ENCODE data around the gene PAQR3.
"Not testable (repeated sequence)": the region's sequence is repeated elsewhere in the genome, so short reads cannot be mapped to it uniquely, and the experiment has no call there.

Gene PAQR3

DNA sequence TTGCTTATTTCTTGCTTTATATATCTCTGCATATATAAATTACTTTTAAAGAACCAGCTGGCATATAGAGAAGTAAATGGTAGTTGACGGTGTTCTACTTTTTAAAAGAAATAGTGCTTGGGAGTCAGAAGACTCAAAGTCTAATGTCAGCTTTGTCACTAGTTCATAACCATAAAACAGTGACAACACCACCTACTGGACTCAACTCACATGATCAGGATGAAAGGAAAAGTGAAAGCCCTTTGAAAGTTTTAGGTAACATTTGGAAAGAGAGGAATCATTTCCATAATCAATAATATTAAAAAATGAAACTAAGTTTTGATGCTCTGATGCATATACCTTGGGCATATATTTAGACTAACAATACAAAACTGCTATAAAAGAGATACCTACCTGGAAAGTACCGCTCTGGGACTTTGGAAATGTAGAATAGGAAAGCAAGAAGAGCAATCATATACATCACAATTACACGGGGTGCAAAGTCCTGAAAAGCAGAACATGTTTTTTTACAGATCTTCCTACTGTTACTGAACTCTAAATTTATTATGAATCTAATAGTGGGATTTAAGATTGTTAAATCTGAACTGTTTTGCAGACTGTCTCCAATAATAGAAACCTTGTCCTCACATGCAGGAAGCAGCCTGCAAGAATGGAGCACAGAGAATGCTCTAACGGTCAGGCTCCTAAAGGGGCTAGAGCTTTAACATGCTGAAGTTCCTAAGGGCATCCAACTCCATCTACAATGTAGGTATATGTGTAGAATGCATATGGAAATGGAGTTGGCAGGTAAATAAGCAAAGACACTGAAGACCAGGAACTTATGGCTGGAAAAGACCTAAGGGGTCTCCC lies 15.6 kb downstream of the PAQR3 start:
- no peak for DNase-seq

DNA sequence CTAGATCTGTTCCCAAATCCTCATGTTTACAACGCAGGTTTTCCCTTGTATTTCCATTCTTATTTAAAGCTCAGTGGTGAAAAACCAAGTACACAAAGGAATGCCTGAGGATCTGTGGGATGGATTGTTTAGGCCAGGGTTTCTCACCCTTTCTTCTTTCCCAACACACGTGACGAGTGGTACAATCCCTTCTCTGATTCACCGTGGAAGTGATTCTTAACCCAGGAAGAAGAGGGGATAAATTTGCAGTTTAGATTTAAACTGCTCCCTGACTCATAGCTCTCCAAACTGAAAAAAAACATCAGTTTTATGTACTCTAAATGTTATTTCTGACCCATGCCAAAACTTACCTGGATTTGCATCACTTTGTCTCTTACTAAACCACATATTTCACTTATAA lies 17.0 kb downstream of the PAQR3 start:
- no peak for DNase-seq

DNA sequence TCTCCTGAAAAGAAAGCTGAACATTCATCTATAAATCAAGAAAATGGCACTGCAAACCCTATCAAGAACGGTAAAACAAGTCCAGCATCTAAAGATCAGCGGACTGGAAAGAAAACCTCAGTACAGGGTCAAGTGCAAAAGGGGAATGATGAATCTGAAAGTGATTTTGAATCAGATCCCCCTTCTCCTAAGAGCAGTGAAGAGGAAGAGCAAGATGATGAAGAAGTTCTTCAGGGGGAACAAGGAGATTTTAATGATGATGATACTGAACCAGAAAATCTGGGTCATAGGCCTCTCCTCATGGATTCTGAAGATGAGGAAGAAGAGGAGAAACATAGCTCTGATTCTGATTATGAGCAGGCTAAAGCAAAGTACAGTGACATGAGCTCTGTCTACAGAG lies 28.6 kb downstream of the PAQR3 start:
- no peak for DNase-seq

DNA sequence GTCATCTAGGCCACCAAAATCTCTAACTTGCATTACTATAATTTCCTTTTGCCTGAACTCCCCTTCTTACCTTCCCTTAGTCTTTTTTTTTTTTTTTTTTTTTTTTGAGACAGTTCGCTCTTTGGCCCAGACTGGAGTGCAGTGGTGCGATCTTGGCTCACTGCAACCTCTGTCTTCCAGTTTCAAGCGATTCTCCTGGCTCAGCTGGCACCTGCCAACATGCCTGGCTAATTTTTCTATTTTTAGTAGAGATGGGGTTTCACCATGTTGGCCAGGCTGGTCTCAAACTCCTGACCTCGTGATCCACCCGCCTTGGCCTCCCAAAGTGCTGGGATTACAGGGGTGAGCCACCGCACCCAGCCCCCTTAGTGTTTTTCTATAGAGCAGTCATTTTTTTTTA lies 30.3 kb downstream of the PAQR3 start:
- DNase-seq: not testable (repeated sequence)

DNA sequence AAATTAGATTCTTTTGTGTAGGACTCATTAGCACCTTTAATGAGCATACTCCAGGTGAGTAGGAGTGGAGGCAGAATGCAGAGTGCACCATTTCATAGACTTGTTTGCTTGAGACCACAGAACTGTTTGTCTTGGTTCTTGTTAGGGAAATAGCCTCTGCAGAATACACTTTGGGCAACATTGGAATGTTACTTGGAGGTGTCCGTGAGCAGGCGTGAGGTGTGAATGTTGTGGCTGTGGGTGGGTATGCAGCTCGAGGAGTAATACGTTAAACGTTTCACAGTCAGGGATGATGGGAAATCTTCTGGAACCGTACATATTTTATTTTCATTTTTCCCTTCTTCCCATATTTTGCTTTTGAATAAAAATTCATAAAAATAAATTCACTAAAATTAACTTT lies 31.6 kb downstream of the PAQR3 start:
- DNase-seq: no peak

DNA sequence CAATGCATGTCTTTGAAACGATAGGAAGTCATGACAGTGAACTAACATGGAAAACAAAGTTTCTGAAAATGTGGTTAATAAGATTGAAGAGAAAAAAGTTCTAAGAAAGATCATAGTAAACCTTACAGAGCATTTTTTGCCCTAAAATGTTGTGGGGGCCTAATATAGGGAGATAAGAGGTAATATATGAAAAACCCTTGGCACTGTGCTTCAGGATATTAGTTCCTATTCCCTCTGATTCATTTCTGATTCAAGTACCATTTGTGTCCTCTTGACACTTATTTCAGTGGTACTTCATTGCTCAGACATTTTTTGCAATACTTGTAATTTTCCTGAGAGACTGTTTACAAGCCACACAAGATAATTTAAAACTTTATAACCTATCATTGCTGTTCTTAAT lies 35.1 kb downstream of the PAQR3 start:
- DNase-seq: no peak

DNA sequence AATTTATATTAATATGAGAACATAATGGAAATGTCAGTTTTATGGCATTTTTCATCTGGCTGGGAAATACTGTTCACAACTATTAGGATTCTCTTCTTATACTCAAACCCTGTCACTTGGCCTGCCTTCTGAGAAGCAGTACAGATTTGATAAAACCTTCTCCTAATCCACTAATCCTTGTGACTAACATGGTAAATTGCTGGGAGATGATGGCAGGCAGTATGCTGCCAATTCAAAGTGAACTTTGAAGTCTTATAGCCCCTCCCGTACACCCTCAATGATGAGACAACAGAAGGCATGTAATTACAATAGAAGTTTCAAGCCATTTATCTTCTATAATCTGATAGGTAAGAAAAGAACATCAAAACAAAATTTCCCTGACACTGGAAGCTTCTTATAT lies 36.9 kb downstream of the PAQR3 start:
- DNase-seq: no peak

DNA sequence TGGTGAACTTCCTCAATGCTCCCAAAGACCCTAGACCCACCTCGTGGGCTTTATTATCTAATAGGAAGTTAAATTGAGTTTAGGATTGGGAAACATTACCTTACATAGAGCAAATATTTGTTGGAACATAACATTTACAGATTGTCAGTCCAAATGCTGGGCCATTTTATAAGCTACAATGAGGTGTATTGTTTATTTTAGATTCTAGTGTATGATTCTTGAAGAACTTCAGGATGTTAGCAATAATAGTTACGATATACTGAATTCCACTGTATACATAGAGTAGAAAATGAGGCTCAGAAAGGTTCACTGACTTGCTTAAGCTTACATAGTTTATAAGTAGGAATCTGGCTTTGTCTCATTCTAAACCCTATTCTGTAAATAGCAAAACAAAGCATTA lies 37.4 kb downstream of the PAQR3 start:
- DNase-seq: no peak

DNA sequence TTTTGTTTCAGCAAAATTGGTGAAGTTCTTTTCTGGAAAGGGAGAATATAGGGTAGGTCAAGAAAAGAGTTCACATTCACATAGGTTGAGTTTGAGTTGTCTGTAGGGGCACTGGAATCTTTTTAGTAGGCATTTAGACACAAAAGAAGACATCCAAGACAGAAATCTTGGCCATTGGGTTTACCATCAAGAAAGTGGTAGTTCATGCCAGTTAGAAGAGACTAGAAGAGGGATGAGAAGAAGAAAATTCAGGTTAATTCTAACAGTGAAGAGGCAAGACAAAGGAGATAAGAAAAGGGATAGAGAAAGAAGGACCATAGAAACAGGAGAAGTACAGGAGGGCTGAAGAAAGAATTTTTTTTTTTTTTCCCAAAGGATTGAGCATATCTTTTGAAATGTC lies 39.9 kb downstream of the PAQR3 start:
- no peak for DNase-seq

DNA sequence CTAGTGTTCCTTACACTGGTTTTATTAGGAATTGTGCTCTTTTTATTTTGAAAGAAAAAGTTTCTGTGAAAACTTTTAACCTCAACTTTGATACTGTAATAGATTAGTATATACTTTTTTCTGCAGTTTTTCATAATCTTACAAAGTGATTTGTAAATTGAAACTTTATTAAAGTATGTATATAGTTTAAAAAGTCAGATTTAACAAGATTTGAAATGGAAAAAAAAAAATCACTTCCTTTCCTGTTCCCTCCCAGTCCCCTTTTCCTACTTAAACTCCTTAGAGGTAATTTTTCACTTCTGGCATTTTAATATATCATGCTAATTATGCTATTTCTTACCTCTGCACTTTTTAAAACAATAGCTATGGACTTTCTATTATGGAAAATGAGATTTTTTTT lies 49.3 kb downstream of the PAQR3 start:
- DNase-seq: no peak

DNA sequence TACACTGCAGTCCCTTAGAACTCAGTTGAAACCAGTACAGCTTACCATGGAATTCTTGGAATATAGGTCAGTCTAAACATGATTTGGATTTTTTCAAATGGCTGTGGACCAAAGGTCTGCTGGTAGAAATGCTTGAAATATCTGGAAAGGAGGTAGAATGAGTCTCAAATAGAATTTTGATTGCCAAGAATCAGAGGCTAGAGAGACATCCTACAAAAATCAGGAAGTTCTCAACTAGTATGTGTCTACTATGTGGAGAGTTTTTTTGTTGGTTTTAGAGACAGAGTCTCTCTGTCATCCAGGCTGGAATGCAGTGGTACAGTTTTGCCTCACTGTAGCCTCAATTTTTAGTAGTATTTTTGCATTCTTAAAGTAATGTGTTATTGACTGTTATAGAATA lies 53.6 kb downstream of the PAQR3 start:
- DNase-seq: no peak

DNA sequence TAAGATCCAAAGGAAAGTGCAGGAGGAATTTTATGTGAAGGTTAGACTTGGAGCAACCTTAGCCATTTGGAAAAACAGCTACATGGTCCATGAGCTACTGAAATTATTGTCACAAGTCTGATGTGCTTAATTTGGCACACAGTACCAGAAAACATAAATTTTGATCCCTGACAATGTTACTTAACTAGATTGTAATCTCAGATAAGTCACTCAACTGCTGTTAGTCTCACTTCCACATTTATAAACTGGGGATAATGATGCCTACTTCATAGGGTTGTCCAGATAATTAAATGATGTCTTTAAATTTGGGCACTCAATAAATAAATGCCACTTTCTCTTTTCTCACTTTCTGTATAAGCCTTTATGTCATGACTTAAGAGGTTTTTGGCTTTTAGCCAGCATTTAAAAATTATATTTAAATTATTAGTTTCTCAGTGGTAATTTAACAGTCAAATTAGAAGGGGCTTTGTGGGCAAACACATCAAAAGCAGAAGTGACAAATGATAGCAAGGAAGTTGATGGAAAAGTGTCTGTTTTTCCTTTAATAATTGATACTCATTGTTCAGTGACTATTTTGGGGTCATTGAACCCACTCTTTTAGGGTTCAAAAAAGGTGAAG lies 58.3 kb downstream of the PAQR3 start:
- DNase-seq: no peak

DNA sequence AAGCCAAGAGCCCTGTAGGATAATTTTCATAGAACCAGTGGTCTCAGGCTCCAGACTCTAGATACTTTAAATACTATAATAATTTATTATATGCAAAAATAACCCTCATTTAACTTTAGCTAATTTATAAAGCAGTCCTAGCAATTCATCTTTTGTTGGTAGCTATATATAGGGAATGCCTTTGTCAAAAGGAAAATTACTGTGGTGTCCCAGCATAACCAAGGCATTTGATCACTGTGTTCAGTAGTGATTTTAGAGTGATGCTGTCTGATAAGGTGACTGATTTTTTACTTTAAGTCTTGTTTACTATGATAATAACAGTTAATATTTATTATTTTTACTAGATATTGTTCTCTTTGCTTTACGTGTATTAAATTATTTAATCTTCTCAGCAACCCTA lies 61.2 kb downstream of the PAQR3 start:
- DNase-seq: no peak

DNA sequence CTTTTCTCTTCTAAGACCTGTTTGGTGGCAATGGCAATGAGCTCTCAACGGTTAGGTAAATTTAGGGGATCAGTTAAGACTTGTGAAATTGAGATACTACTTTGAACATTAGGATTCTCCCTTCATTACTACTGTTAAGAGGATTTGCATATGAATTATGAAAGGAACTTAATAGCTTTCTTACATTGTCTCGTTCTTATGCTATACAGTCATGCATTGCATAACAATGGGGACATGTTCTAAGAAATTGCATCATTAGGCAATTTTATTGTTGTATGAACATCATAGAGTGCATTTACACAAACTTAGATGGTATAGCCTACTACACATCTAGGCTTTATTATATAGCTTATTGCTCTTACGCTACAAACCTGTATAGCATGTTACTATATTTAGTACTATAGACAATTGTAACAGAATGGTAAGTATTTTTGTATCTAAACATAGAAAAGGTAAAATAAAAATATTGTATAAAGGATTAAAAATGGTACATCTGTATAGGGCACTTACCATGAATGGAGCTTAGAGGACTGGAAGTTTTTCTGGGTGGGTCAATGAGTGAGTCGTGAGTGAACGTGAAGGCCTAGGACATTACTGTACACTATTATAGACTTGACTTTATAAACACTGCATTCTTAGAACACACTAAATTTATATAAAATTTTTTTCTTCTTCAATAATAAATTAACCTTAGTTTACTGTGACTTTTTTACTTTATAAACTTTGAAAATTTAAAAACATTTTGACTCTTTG lies 62.5 kb downstream of the PAQR3 start:
- DNase-seq: no peak

DNA sequence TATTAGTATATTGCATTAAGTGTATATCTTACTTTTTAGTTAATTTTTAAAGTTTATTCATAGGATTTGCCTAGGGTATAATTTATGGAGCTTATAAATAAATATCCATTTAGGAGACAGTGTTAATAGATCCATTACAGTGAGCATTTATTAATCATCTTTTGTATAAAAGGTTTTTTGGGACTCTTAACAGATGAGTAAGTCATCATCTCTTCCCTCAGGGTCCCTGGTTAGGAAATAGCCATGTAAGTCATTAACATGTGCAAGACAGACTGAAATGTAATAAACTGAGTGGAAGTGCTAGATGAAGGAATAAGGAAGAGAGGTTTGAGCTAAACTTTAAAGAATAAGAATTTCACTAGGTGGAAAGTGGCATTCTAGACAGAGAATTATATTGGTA lies 69.2 kb downstream of the PAQR3 start:
- no peak for DNase-seq

DNA sequence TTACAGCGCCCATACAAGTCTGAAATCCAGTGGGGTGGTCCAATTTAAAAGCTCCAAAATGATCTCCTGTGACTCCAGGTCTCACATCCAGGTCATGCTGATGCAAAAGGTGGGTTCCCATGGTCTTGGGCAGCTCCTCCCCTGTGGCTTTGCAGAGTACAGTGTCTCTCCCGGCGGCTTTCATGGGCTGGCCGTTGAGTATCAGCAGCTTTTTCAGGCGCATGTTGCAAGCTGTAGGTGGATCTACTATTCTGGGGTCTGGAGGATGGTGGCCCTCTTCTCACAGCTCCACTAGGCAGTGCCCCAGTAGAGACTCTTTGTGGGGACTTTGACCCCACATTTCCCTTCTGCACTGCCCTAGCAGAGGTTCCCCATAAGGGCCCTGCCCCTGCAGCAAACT lies 70.5 kb downstream of the PAQR3 start:
- not testable (repeated sequence) for DNase-seq

DNA sequence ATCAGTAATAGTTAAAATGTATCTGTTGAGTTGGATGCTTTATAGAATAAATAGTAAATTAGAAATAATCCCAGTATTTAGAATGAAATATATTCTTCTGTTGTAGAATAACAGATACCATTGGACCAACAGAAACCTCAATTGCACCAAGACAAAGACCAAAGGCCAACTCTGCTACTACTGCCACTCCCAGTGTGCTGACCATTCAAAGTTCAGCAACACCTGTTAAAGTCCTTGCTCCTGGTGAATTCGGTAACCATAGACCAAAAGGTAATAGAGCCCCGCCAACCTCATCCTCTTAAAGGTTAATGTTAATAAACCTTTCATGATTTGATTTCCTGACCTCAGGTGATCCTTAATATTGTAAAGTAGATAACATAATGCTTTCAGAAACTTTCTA lies 73.8 kb downstream of the PAQR3 start:
- DNase-seq: no peak

DNA sequence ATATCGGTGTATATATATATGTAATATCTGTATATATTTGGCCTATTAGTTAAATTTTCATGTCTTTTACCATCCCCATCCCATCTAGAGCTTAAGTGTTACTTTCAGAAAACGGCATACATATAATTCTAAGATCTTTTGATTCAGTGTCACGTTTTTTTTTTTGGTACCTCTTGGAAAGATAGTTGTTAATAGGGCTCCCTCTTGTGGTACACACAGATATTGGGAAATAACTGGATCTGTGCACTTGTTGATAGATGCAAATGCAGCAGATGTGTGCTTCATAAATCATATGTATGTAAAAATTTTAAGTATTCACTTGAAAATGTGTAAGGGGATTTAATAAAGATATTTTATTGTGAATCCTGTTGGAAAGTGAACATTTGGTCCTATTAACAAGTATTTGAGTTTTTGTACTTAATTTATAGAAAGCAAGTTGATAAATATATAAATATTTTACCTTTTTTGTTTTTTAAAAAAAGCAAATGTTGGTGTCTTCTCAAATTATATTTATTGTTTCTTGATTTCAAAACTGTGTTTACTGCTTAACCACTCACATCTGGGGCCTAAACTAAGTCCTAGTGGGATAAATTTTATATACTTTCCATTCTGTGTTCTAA lies 74.7 kb downstream of the PAQR3 start:
- DNase-seq: no peak

DNA sequence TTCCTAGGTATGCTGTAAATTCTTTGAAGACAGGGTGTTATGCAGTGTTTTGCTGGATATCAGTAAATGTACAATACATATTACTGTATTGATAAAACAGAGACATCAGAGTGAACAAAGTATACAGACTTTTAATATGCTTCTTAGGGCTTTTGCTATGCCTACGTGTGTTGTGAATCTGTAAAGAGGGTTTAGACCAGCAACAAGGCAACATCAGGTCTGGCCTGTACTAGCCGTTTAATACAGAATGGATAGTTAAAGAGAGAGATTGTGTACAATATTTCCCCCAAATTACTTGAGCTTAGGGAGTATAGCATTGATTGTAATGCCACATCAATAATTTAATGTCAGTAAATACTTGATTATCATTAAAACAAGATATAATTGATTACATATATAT lies 75.2 kb downstream of the PAQR3 start:
- DNase-seq: no peak

DNA sequence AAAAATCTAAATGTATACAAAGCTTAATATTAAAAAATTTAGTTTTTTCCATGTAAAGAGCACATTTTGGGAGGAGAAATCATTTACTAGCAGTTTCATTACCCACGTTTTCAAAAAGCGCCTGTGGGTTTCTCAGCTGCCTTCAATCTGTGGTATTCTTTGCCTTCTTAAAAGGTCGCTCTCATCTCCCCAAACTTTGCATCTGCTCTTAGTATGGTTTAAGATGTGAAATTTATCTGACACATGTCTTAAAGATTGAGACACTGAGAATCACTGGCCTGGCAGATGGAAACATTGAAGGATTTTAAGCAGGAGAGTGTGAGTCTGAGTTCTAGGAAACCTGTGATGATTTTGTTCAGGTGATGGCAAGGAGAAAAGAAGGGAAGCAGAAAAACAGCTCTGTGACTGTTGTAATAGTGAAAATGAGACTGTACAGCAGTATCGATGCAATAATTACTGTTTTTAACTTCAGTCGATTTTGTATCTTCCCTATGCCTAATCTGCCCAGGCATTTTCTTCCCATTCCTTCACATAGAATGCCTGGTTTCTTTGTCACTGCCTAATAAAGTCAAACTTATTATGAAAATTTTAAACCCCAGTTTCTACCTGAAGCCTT lies 75.9 kb downstream of the PAQR3 start:
- no peak for DNase-seq

DNA sequence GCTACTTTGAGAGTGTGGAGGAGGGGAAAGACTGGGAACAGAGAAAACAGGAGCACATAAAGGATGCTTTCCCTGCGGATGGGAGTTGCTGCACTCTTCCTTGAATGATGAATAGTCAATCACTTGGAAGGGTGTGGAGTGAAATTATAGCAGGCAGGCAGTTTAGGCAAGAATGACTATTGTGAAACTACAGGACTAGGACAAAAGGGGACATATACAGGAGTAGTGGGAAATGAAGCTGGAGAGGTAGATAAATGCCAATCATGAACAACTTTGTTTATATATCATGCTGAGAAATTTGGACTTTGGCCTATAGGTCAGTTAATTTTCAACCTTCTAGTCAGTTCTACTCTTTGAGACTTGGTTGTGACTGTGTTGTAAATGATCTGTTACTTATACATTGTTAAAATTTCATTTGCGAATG lies 76.9 kb downstream of the PAQR3 start:
- DNase-seq: no peak
